Measurements from ENCODE around the gene SLC25A38.
"Not testable (repeated sequence)": the region's sequence is repeated elsewhere in the genome, so short reads cannot be mapped to it uniquely, and the experiment has no call there.

SLC25A38 gene

GRCh38 chr3:39361252-39361927 is 21.8 kb upstream of the SLC25A38 start:
- H3K9me3 ChIP-seq (ENCODE audit: severe bottlenecking), result no peaks in the 10 kb centered on the region
- no peaks in the 10 kb centered on the region for H3K4me1 ChIP-seq (ENCODE audit: insufficient read depth, poor library complexity, severe bottlenecking)
- H3K36me3 ChIP-seq (ENCODE audit: low read depth), result no peaks in the 10 kb centered on the region
- ATAC-seq (ENCODE audit: low read depth), result no peak
- no peak for TF ChIP-seq CTCF (IDR thresholded peaks at IDR 0.05; ENCODE audit: poor library complexity, severe bottlenecking)
- H3K4me3 ChIP-seq (ENCODE audit: severe bottlenecking), result no peak overlapping the region
- no peak overlapping the region for H3K27ac ChIP-seq (ENCODE audit: poor library complexity, severe bottlenecking)
- no peaks in the 10 kb centered on the region for H3K27me3 ChIP-seq (ENCODE audit: insufficient read depth, poor library complexity, severe bottlenecking)
- DNase-seq (ENCODE audit: low spot score), result no peak

- no peak for TF ChIP-seq CTCF (IDR thresholded peaks at IDR 0.05; ENCODE audit: poor library complexity, severe bottlenecking)
- no peak overlapping the region for H3K4me3 ChIP-seq (ENCODE audit: severe bottlenecking)
- no peak overlapping the region for H3K27ac ChIP-seq (ENCODE audit: poor library complexity, severe bottlenecking)
- DNase-seq (ENCODE audit: low spot score), result no peak
- H3K36me3 ChIP-seq (ENCODE audit: low read depth), result no peaks in the 10 kb centered on the region
- ATAC-seq (ENCODE audit: low read depth), result no peak
- no peaks in the 10 kb centered on the region for H3K9me3 ChIP-seq (ENCODE audit: severe bottlenecking)
- H3K27me3 ChIP-seq (ENCODE audit: insufficient read depth, poor library complexity, severe bottlenecking), result no peaks in the 10 kb centered on the region
- H3K4me1 ChIP-seq (ENCODE audit: insufficient read depth, poor library complexity, severe bottlenecking), result no peaks in the 10 kb centered on the region
These were observed 21.0 kb upstream of the SLC25A38 start for GRCh38 chr3:39362192-39362591.

GRCh38 chr3:39362812-39363211 is 20.4 kb upstream of the SLC25A38 start:
- Histone ChIP-seq H3K27me3 (ENCODE audit: insufficient read depth, poor library complexity, severe bottlenecking) (no peaks in the 10 kb centered on the region), H3K4me1 (ENCODE audit: insufficient read depth, poor library complexity, severe bottlenecking) (no peaks in the 10 kb centered on the region), H3K27ac (ENCODE audit: poor library complexity, severe bottlenecking) (no peak overlapping the region), H3K9me3 (ENCODE audit: severe bottlenecking) (no peaks in the 10 kb centered on the region), H3K36me3 (ENCODE audit: low read depth) (no peaks in the 10 kb centered on the region), H3K4me3 (ENCODE audit: severe bottlenecking) (no peak overlapping the region)
- no peak for TF ChIP-seq CTCF (IDR thresholded peaks at IDR 0.05; ENCODE audit: poor library complexity, severe bottlenecking)
- DNase-seq (ENCODE audit: low spot score) (no peak), ATAC-seq (ENCODE audit: low read depth) (no peak)

GRCh38 chr3:39370450-39370849 is 12.7 kb upstream of the SLC25A38 start:
- not testable (repeated sequence) for H3K4me3 ChIP-seq (ENCODE audit: severe bottlenecking); ATAC-seq (ENCODE audit: low read depth); H3K27me3 ChIP-seq (ENCODE audit: insufficient read depth, poor library complexity, severe bottlenecking); DNase-seq (ENCODE audit: low spot score); H3K36me3 ChIP-seq (ENCODE audit: low read depth); H3K4me1 ChIP-seq (ENCODE audit: insufficient read depth, poor library complexity, severe bottlenecking); H3K9me3 ChIP-seq (ENCODE audit: severe bottlenecking); H3K27ac ChIP-seq (ENCODE audit: poor library complexity, severe bottlenecking)

- Histone ChIP-seq H3K4me1 (ENCODE audit: insufficient read depth, poor library complexity, severe bottlenecking) (no peaks in the 10 kb centered on the region), H3K4me3 (ENCODE audit: severe bottlenecking) (no peak overlapping the region), H3K27me3 (ENCODE audit: insufficient read depth, poor library complexity, severe bottlenecking) (no peaks in the 10 kb centered on the region), H3K27ac (ENCODE audit: poor library complexity, severe bottlenecking) (no peak overlapping the region), H3K36me3 (ENCODE audit: low read depth) (no peaks in the 10 kb centered on the region), H3K9me3 (ENCODE audit: severe bottlenecking) (no peaks in the 10 kb centered on the region)
- no peak for DNase-seq (ENCODE audit: low spot score)
- peak; percentile 73 for ATAC-seq (ENCODE audit: low read depth)
- TF ChIP-seq CTCF (IDR thresholded peaks at IDR 0.05; ENCODE audit: poor library complexity, severe bottlenecking), result no peak
These were observed 10.3 kb upstream of the SLC25A38 start for GRCh38 chr3:39372833-39373232.
